Activated naive CD8-positive, alpha-beta T cell treated with anti-CD3 and anti-CD28 coated beads, Interleukin-2, amount 50 U/mL, for 24 hours (primary cell): Measurements from ENCODE around the gene NDC80.
"Not testable (repeated sequence)": the region's sequence is repeated elsewhere in the genome, so short reads cannot be mapped to it uniquely, and the experiment has no call there.

Experiments
- ATAC-seq: fragments of 150-1000 bp; cut with Tn5 transposase; one replicate; pipeline ENCODE4 v1.10.0; 2021
- DNase-seq: peaks from one replicate; pipeline ENCODE4 v3.0.0; 2021
- H3K27ac Mint-ChIP-seq: one replicate; pipeline ENCODE4 v1.8.0; 2021; ENCODE audit warnings: mild to moderate bottlenecking, mixed read lengths
- H3K27me3 Mint-ChIP-seq: one replicate; pipeline ENCODE4 v1.8.0; 2021; ENCODE audit warnings: mixed read lengths
- H3K36me3 Mint-ChIP-seq: one replicate; pipeline ENCODE4 v1.8.0; 2021; ENCODE audit warnings: low read depth, mixed read lengths
- H3K4me1 Mint-ChIP-seq: one replicate; pipeline ENCODE4 v1.8.0; 2021; ENCODE audit warnings: mixed read lengths
- H3K4me3 Mint-ChIP-seq: one replicate; pipeline ENCODE4 v1.8.0; 2021; ENCODE audit warnings: mild to moderate bottlenecking, moderate library complexity, mixed read lengths
- H3K9me3 Mint-ChIP-seq: one replicate; pipeline ENCODE4 v1.8.0; 2021; ENCODE audit warnings: mixed read lengths

The NDC80 gene

GRCh38 chr18:2656981-2657512 is 85.7 kb downstream of the NDC80 start:
- H3K4me1 Mint-ChIP-seq, result peaks cover 42% of the 10 kb centered on the region
- H3K27ac Mint-ChIP-seq, result peak overlapping the region; percentile 87
- no peaks in the 10 kb centered on the region for H3K27me3 Mint-ChIP-seq
- DNase-seq (no peak), ATAC-seq (no peak)
- H3K36me3 Mint-ChIP-seq, result peaks cover 24% of the 10 kb centered on the region
- H3K9me3 Mint-ChIP-seq, result no peaks in the 10 kb centered on the region
- peak overlapping the region; percentile 88 for H3K4me3 Mint-ChIP-seq

- Mint-ChIP-seq H3K9me3 (no peaks in the 10 kb centered on the region), H3K27ac (peak overlapping the region; percentile 93), H3K4me1 (peaks cover 50% of the 10 kb centered on the region), H3K27me3 (no peaks in the 10 kb centered on the region), H3K36me3 (peaks cover 27% of the 10 kb centered on the region), H3K4me3 (peak overlapping the region; percentile 88)
- DNase-seq, result no peak
- no peak for ATAC-seq
Measured at GRCh38 chr18:2657788-2658458, 86.6 kb downstream of the NDC80 start.

GRCh38 chr18:2660849-2661248 is 89.5 kb downstream of the NDC80 start:
- DNase-seq, H3K4me3 Mint-ChIP-seq, ATAC-seq, H3K9me3 Mint-ChIP-seq, H3K27me3 Mint-ChIP-seq: not testable (repeated sequence)
- H3K4me1 Mint-ChIP-seq, result peaks cover 60% of the 10 kb centered on the region
- H3K36me3 Mint-ChIP-seq, result peaks cover 46% of the 10 kb centered on the region
- peak overlapping the region; percentile 59 for H3K27ac Mint-ChIP-seq

- Mint-ChIP-seq H3K36me3 (peaks cover 47% of the 10 kb centered on the region), H3K4me1 (peaks cover 65% of the 10 kb centered on the region)
- not testable (repeated sequence) for H3K27me3 Mint-ChIP-seq, H3K4me3 Mint-ChIP-seq, DNase-seq, H3K9me3 Mint-ChIP-seq, H3K27ac Mint-ChIP-seq, ATAC-seq
Measured at GRCh38 chr18:2662288-2662687, 90.9 kb downstream of the NDC80 start.

- Mint-ChIP-seq H3K9me3 (no peaks in the 10 kb centered on the region), H3K27ac (peak overlapping the region; percentile 59), H3K4me1 (peaks cover 65% of the 10 kb centered on the region), H3K27me3 (no peaks in the 10 kb centered on the region), H3K4me3 (no peak overlapping the region), H3K36me3 (peaks cover 46% of the 10 kb centered on the region)
- no peak for ATAC-seq
- DNase-seq, result no peak
Measured at GRCh38 chr18:2662990-2663389, 91.6 kb downstream of the NDC80 start.
